ENCODE results near the gene MILR1.
A peak's percentile ranks its signal among the peaks of the same experiment; 100 is the strongest.
"Not testable (repeated sequence)": the region's sequence is repeated elsewhere in the genome, so short reads cannot be mapped to it uniquely, and the experiment has no call there.

The MILR1 gene

DNA sequence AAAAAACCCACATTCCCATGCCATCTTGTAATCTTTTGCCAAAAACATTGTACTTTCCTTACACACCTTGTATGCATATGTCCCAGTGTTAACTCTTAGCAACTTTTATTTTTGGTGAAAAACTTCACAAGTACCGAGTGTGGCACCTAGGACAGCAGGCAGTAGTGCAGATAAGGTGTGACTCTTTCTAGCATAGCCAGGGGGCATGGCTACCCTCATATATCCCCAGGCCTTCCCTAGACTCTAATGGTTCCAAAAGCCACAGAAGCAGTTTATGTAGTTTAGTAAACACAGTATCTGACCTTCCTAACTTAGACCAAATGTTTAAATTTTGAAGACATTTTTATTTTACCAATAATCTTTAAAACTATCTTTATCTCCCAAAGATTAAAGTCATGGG lies 20.5 kb upstream of the MILR1 start:
- no peak for DNase-seq

- peak; percentile 23 for DNase-seq
Observed at GRCh38 chr17:64430036-64430435, 18.9 kb upstream of the MILR1 start.

- DNase-seq: no peak
Observed at GRCh38 chr17:64431534-64431933, 17.4 kb upstream of the MILR1 start.

GRCh38 chr17:64437944-64438525 lies 10.9 kb upstream of the MILR1 start:
- DNase-seq: no peak

GRCh38 chr17:64439521-64439920 lies 9.4 kb upstream of the MILR1 start:
- DNase-seq: not testable (repeated sequence)

- DNase-seq: peak; percentile 52
Observed at GRCh38 chr17:64439956-64440355, 9.0 kb upstream of the MILR1 start.

DNA sequence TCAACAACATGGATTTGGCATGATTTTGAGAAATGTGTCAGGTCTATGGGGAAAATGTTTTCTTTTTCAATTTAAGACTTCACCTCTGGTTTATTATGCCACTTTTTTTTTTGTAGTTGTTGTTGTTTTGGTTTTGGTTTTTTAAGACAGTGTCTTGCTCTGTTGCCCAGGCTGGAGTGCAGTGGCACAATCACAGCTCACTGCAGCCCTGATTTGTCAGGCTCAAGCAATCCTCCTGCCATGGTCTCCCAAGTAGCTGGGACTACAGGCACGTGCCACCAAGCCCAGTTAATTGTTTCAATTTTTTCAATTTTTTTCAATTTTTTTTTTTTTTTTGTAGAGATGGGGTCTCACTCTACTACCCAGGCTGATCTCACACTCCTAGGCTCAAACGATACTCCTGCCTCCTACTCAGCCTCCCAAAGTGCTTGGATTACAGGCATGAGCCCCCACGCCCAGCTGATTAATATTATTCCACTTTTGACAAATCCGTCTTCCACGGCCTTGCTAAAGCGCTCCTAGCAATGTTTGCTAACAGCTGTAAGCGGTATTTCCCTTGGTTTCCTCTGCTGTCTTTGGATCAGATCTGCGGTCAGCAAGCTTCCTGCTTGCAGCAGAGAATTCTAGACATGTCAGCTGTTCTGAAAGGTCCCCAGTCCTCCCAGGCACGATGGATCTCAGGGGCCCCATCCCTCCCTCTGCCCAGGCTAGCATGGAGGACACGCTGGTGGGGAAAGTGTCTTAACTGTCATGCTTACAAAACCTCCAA lies 7.0 kb upstream of the MILR1 start:
- DNase-seq: peak; percentile 93

DNA sequence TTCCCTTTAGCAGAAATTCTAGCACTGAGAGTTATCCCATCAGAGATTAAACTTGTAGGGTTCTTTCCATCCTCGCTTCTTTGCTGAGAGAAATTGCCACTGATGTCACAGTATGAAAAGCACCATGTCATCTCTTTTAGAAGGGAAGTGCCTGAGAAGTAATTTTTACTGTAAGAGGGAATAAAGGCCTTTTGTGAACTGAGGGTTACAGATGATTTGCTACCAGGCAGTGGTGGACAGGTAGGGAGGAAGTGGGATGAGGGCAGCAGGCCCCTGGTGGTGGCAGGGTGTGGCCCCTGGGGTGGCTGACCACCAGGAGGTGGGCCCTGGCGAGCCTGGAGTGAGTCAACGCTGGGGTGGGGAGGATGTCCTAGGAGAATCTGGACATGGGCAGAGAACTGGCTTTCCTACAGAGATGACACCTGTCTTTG lies 6.4 kb upstream of the MILR1 start:
- DNase-seq: no peak

DNA sequence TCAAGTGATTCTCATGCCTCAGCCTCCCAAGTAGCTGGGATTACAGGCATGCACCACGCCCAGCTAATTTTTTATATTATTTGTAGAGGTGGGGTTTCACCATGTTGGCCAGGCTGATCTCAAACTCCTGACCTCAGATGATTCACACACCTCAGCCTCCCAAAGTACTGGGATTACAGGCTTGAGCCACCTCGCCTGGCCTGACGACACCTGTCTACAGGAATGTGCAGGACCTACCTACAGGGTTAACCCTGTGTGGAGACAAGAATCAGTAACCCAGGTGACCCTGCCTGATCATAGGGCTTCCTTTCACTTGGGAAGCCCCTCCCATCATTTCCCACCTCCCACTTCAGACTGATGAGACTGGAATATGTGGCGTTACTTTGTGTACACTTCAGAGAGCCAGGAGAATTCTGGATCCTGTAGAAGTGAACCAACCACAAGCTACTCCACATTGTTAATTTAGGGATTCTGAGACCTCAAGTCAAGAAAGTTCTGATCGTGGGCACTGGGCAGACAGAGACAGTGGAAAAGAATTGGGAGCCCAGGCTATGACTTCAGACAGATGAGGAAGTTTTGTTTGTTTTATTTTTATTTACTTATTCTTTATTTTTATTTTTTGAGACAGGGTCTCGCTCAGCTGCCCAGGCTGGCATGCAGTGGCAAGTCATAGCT lies 5.7 kb upstream of the MILR1 start:
- DNase-seq: no peak

- no peak for DNase-seq
Observed at GRCh38 chr17:64447526-64447925, 1.4 kb upstream of the MILR1 start.

- peak; percentile 88 for DNase-seq
Observed at GRCh38 chr17:64449545-64449944, 630 bp downstream of the MILR1 start.

GRCh38 chr17:64455993-64456885 lies 7.3 kb downstream of the MILR1 start:
- DNase-seq: peak; percentile 98

DNA sequence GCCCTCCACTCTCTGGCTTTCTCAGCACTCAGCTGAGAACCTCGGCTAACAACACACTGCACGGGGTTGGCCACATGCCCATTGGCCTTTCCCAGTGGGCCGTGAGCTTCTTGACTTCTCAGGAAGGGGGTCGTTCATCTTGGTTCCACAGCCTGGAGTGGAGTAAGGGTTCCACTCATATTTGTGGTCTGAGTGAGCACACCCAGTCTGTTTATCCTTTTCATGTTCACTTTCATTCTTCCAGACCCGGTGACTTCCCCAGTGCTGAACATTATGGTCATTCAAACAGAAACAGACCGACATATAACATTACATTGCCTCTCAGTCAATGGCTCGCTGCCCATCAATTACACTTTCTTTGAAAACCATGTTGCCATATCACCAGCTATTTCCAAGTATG lies 8.2 kb downstream of the MILR1 start:
- peak; percentile 25 for DNase-seq

DNA sequence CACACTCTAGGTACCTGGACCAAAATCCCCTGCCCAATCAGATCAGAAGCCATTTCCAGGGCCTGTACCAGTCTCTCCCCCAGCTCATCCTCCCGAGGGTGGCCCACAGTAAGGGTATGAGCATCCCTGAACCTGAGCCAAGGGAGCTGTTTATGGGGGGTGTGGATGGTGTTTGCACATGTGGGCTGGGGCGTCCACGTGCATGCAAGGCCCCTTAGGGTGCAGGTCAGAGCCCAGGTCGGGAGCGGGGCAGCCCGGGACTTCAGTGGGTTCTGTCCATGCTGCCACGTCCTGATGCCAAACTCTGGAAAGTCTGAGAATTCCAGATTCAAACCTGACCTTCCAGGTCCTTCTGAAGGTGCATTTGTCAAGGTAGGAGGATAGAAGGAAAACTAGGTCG lies 9.8 kb downstream of the MILR1 start:
- DNase-seq: no peak

DNA sequence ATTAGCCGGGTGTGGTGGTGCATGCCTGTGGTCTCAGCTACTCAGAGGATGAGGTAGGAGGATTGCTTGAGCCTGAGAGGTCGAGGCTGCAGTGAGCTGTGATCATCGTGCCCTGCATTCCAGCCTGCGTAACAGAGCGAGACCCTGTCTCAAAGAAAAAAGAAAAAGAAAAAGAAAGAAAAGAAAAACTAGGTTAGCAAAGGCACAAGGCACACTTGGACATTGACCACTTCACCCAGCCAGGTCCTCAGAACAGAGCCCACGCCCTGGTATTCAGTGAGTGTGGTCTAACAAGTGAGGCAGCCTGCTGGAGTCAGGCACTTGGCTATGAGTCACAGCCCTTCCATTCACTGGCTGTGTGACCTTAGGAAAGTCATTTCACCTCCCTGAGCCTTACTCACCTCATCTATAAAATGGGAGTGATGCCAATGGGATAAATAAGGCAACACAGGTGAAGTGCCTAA lies 10.4 kb downstream of the MILR1 start:
- no peak for DNase-seq

DNA sequence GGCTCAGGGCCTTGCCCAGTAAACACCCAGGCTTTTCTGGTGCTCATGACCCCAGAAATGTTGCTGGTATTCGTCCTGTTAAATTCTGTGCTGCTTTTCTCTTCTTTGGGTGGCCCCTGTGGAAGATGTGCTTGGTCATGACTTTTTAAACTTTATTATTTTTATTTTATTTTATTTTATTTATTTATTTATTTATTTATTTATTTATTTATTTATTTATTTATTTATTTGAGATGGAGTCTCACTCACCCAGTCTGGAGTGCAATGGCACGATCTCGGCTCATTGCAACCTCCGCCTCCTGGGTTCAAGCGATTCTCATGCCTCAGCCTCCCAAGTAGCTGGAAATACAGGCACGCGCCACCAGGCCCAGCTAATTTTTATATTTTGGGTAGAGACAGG lies 10.9 kb downstream of the MILR1 start:
- DNase-seq: not testable (repeated sequence)

- no peak for DNase-seq
Observed at GRCh38 chr17:64460955-64461354, 12.0 kb downstream of the MILR1 start.

- no peak for DNase-seq
Observed at GRCh38 chr17:64461788-64462187, 12.9 kb downstream of the MILR1 start.

GRCh38 chr17:64466019-64466735 lies 17.3 kb downstream of the MILR1 start:
- DNase-seq: no peak

DNA sequence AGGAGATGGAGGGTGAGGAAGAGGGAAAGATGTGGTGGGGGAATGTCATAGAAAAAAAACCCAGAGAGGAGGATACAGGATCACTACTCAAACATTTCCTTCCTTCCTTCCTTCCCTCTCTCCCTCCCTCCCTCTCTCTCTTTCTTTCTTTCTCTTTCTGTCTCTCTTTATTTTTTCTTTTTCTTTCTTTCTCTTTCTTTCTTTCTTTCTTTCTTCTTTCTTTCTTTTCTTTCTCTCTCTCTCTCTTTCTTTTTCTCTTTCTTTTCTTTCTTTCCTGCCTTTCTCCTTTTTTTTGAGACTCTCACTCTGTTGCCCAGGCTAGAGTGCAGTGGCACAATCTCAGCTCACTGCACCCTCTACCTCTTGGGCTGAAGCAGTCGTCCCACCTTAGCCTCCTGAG lies 17.9 kb downstream of the MILR1 start:
- DNase-seq: not testable (repeated sequence)

- DNase-seq: no peak
Observed at GRCh38 chr17:64470625-64471024, 21.7 kb downstream of the MILR1 start.

DNA sequence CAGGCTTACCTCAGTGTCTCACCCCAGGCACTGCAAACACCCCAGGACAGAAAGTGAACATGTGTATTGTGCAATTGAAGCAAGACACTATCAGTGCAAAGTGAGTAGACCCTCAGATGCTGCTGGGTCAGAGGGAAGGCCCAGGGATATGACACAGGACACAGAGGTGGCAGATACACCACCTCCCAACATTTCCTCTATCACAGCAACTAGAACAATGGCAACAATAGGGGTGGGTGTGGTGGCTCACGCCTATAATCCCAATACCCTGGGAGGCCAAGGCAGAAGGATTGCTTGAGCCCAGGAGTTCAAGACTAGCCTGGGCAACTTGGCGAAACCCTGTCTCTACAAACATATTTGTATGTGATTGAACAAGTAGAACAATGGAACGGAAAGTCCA lies 22.5 kb downstream of the MILR1 start:
- no peak for DNase-seq
